B cell (primary cell): ENCODE data around the gene DLX6. TPM values are rescaled to one million over a fixed set of nuclear protein-coding genes. Genes with fewer than 3 reads are reported as not detected.

Experiments
- ATAC-seq: fragments of 200-7000 bp; cut with Tn5 transposase; one replicate; pipeline ENCODE4 v1.10.0; 2021; ENCODE audit warnings: low read depth, mild to moderate bottlenecking, moderate number of reproducible peaks, moderate library complexity
- CTCF ChIA-PET: fragments of 350-600 bp; sonication (Branson Sonifier 250); formaldehyde crosslinking; loops from one replicate; lab custom pipeline; 2021; ENCODE audit warnings: antibody characterized with exemption, inconsistent platforms; lab: Charles Lee
- POLR2A ChIA-PET: fragments of 350-600 bp; sonication (Branson Sonifier 250); formaldehyde crosslinking; loops from one replicate; lab custom pipeline; 2021; ENCODE audit warnings: antibody characterized with exemption; lab: Charles Lee
- DNase-seq: peaks from one replicate; pipeline ENCODE4 v3.0.0; 2013
- H2AFZ ChIP-seq: 2 replicates; pipeline ENCODE4 v1.6.1; 2012; ENCODE audit warnings: mild to moderate bottlenecking, low read depth, low read length; ENCODE audit not compliant: insufficient read depth, poor library complexity, severe bottlenecking
- H3K27ac ChIP-seq, 2 donors: 1 replicate in 1 of 2; 2 replicates in 1 of 2; pipeline ENCODE4 v1.5.1; 2012 to 2013; ENCODE audit warnings: low read length in 2 of 2, mild to moderate bottlenecking in 2 of 2, moderate library complexity in 1 of 2
- H3K27me3 ChIP-seq, 4 experiments: fragments of 200-600 bp in 1 of 4; sonication (generic) in 1 of 4; replicated peaks in 1 of 4; 1 replicate in 2 of 4; 2 replicates in 2 of 4; pipeline versions ENCODE4 v1.6.1 to v1.7.0; 2013 to 2016; ENCODE audit warnings: low read length in 3 of 4, mild to moderate bottlenecking in 2 of 4, mixed read lengths in 1 of 4, moderate library complexity in 1 of 4; ENCODE audit not compliant: insufficient read depth in 4 of 4, control insufficient read depth in 3 of 4; ENCODE audit errors: control extremely low read depth in 1 of 4
- H3K36me3 ChIP-seq, 2 experiments: replicated peaks in 1 of 2; 1 replicate in 1 of 2; 2 replicates in 1 of 2; pipeline versions ENCODE4 v1.6.1 to v1.7.1; 2013; ENCODE audit warnings: low read length in 1 of 2; ENCODE audit not compliant: insufficient read depth in 2 of 2, control insufficient read depth in 1 of 2; ENCODE audit errors: control extremely low read depth in 1 of 2, extremely low read depth in 1 of 2
- H3K4me1 ChIP-seq, 2 donors: fragments of 200-600 bp in 1 of 2; sonication (generic) in 1 of 2; 1 replicate in 1 of 2; 2 replicates in 1 of 2; pipeline versions ENCODE4 v1.5.1 to v1.6.1; 2013 to 2017; ENCODE audit warnings: low read length in 2 of 2; ENCODE audit not compliant: control insufficient read depth in 2 of 2, insufficient read depth in 2 of 2
- H3K4me2 ChIP-seq: replicated peaks from 2 replicates; pipeline ENCODE3; 2012; ENCODE audit warnings: mild to moderate bottlenecking, low read depth, low read length; ENCODE audit not compliant: poor library complexity, severe bottlenecking
- H3K4me3 ChIP-seq, 5 experiments: fragments of 200-600 bp in 1 of 5; sonication (generic) in 1 of 5; 1 replicate in 3 of 5; 2 replicates in 2 of 5; pipeline versions ENCODE4 v1.5.1 to v1.7.0; 2011 to 2016; ENCODE audit warnings: low read length in 4 of 5, mild to moderate bottlenecking in 4 of 5, low read depth in 2 of 5, control low read depth in 1 of 5, moderate library complexity in 1 of 5; ENCODE audit not compliant: insufficient read depth in 1 of 5; ENCODE audit errors: control extremely low read depth in 1 of 5, extremely low read depth in 1 of 5
- H3K79me2 ChIP-seq: fragments of 200-600 bp; sonication (generic); one replicate; pipeline ENCODE4 v1.6.0; 2016; ENCODE audit warnings: low read length; ENCODE audit not compliant: control insufficient read depth, insufficient read depth
- H3K9ac ChIP-seq: fragments of 200-600 bp; sonication (generic); 2 replicates; pipeline ENCODE4 v1.6.1; 2017; ENCODE audit warnings: mild to moderate bottlenecking, low read length, moderate library complexity
- H3K9me3 ChIP-seq, 3 donors: one replicate each; pipeline versions ENCODE4 v1.6.1 to v1.7.1; 2013; ENCODE audit warnings: low read length in 2 of 3; ENCODE audit not compliant: control insufficient read depth in 2 of 3, insufficient read depth in 1 of 3; ENCODE audit errors: control extremely low read depth in 1 of 3
- H4K20me1 ChIP-seq: 2 replicates; pipeline ENCODE4 v1.6.0; 2012; ENCODE audit warnings: mild to moderate bottlenecking, low read length; ENCODE audit not compliant: insufficient read depth, control insufficient read depth, poor library complexity, severe bottlenecking
- H3K27ac Mint-ChIP-seq: one replicate; pipeline ENCODE4 v1.8.0; 2021; ENCODE audit warnings: mixed read lengths
- H3K27me3 Mint-ChIP-seq: one replicate; pipeline ENCODE4 v1.8.0; 2021; ENCODE audit warnings: mixed read lengths
- H3K4me1 Mint-ChIP-seq: one replicate; pipeline ENCODE4 v1.8.0; 2021; ENCODE audit warnings: mixed read lengths
- H3K4me3 Mint-ChIP-seq: one replicate; pipeline ENCODE4 v1.8.0; 2021; ENCODE audit warnings: mixed read lengths
- H3K9me3 Mint-ChIP-seq: one replicate; pipeline ENCODE4 v1.8.0; 2022; ENCODE audit warnings: mixed read lengths; ENCODE audit not compliant: insufficient read depth
- CTCF ChIP-seq: fragments of 200-600 bp; IDR thresholded peaks from one replicate; pipeline ENCODE4 v1.8.0; 2022; ENCODE audit warnings: antibody characterized with exemption, mild to moderate bottlenecking
- EZH2 ChIP-seq: IDR thresholded peaks from 2 replicates; pipeline ENCODE4 v1.6.1; 2012; ENCODE audit warnings: borderline replicate concordance, low read depth, mild to moderate bottlenecking, moderate library complexity, low read length; ENCODE audit not compliant: insufficient read depth, poor library complexity, severe bottlenecking
- WGBS: methylation state at CpG from one replicate; pipeline ENCODE4 v1.1.5; 2013; ENCODE audit warnings: missing lambda C conversion rate; ENCODE audit not compliant: insufficient coverage; 5-methylcytosine and 5-hydroxymethylcytosine counted together
- intact Hi-C: fragments of 100-400 bp; cut with micrococcal nuclease; formaldehyde crosslinking; loops from one replicate; pipeline ENCODE4 v1.10.0; 2022
- polyA plus RNA-seq: library from polyadenylated mRNA; depleted of rRNA; stranded (reverse); fragments of >200 nt; gene quantifications from 2 replicates; pipeline ENCODE4 v1.2.3, GENCODE V29; 2012
- total RNA-seq, 2 donors: library from RNA; stranded (reverse); fragments of 120-200 nt in 1 of 2; gene quantifications; 1 replicate in 1 of 2; 2 replicates in 1 of 2; pipeline versions ENCODE4 v1.2.3 to v1.2.4, GENCODE V29; 2013 to 2022

The DLX6 gene
- total and polyA plus RNA-seq, 2 donors (not counting 1 experiment from before 2014, with no cell fraction given), result not detected

- intact Hi-C loops, result no loop called here
- Histone ChIP-seq H4K20me1 (no peaks in the 10 kb centered on the region), H2AFZ (no peak overlapping the region), H3K4me2 (no peak overlapping the region), H3K79me2 (no peaks in the 10 kb centered on the region), H3K9me3 (peaks cover 0 to 9% (median 0%) of the 10 kb centered on the region in 3 donors), H3K9ac (no peak overlapping the region), H3K4me3 (no peak overlapping the region), H3K27ac (no peak overlapping the region), H3K4me1 (no peaks in the 10 kb centered on the region), H3K27me3 (peaks cover 0 to 23% (median 10%) of the 10 kb centered on the region in 4 experiments), H3K36me3 (no peaks in the 10 kb centered on the region)
- ATAC-seq (no peak), DNase-seq (no peak)
- Mint-ChIP-seq H3K27ac (no peak overlapping the region), H3K4me1 (no peaks in the 10 kb centered on the region), H3K9me3 (no peaks in the 10 kb centered on the region), H3K4me3 (no peak overlapping the region), H3K27me3 (peaks cover 25% of the 10 kb centered on the region)
- no peak for TF ChIP-seq CTCF
- no peak for TF ChIP-seq EZH2
- WGBS, result 83% methylated on average over 3 of the region's 5 CpGs
- ChIA-PET CTCF (no interaction called here), POLR2A (no interaction called here)
Observed at GRCh38 chr7:97039374-97040065, 34.2 kb downstream of the DLX6 start.

- no peak overlapping the region for H3K4me2 ChIP-seq
- H4K20me1 ChIP-seq, result no peaks in the 10 kb centered on the region
- Mint-ChIP-seq H3K27me3 (peaks cover 44% of the 10 kb centered on the region), H3K4me3 (no peak overlapping the region), H3K9me3 (no peaks in the 10 kb centered on the region), H3K4me1 (no peaks in the 10 kb centered on the region), H3K27ac (no peak overlapping the region)
- WGBS, result 38% methylated on average over 1 of the region's 2 CpGs
- H3K27me3 ChIP-seq, result peaks cover 0 to 23% (median 10%) of the 10 kb centered on the region in 4 experiments
- ChIA-PET CTCF (no interaction called here), POLR2A (no interaction called here)
- ATAC-seq, result no peak
- no peak overlapping the region for H3K4me3 ChIP-seq
- H3K27ac ChIP-seq, result no peak overlapping the region
- no peaks in the 10 kb centered on the region for H3K36me3 ChIP-seq
- DNase-seq, result no peak
- no peak overlapping the region for H2AFZ ChIP-seq
- no peak overlapping the region for H3K9ac ChIP-seq
- H3K9me3 ChIP-seq, result no peaks in the 10 kb centered on the region
- H3K4me1 ChIP-seq, result no peaks in the 10 kb centered on the region
- no peaks in the 10 kb centered on the region for H3K79me2 ChIP-seq
- TF ChIP-seq EZH2 (no peak), CTCF (no peak)
- intact Hi-C loops, result no loop called here
Observed at GRCh38 chr7:97043281-97043680, 37.9 kb downstream of the DLX6 start.
